Stimulated activated CD4-positive, alpha-beta T cell treated with anti-CD3 and anti-CD28 coated beads, Interleukin-1b, Interleukin-23, amount 100 ng/mL, for 48 hours (primary cell): ENCODE results near the gene CR2.
A peak's percentile ranks its signal among the peaks of the same experiment; 100 is the strongest.
"Not testable (repeated sequence)": the region's sequence is repeated elsewhere in the genome, so short reads cannot be mapped to it uniquely, and the experiment has no call there.

Experiments
- DNase-seq: peaks from one replicate; pipeline ENCODE4 v3.0.0-alpha.2; 2020

The CR2 gene

GRCh38 chr1:207454046-207454964 is at the start of gene CR2:
Gene CR2 (plus strand): TSS chr1:207454328. CDS start chr1:207454419, 91 bp downstream.
- peak; percentile 66 for DNase-seq

DNA sequence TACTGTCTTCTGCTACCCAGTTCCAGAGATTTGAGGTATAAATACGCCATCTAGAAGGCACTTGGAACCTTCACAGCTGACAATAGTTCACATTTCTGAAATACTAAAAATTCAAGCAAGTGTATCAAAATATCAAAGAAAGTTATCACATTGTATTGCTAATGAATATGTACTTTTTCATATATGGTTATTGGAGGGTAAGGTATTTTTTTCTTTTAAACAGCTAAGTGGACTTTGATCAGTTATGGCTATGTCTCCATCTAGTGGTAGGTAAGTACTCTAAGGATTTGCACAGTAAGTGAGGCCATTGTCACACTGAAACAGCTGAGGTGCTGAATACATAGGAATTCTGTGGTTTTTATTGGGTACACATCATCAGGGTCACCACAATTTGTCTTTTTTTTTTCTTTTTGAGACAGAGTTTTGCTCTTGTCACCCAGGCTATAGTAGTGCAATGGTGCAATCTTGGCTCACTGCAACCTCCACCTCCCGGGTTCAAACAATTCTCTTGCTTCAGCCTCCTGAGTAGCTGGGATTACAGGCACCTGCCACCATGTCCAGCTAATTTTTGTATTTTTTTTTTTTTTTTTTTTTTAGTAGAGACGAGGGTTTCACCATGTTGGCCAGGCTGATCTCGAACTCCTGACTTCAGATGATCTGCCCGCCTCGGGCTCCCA is 49.1 kb upstream of the CR2 start:
- DNase-seq: no peak

- no peak for DNase-seq
These were observed 48.3 kb upstream of the CR2 start for GRCh38 chr1:207405814-207406213.

GRCh38 chr1:207407655-207408260 is 46.4 kb upstream of the CR2 start:
- DNase-seq: no peak

GRCh38 chr1:207412845-207413244 is 41.3 kb upstream of the CR2 start:
- DNase-seq: no peak

DNA sequence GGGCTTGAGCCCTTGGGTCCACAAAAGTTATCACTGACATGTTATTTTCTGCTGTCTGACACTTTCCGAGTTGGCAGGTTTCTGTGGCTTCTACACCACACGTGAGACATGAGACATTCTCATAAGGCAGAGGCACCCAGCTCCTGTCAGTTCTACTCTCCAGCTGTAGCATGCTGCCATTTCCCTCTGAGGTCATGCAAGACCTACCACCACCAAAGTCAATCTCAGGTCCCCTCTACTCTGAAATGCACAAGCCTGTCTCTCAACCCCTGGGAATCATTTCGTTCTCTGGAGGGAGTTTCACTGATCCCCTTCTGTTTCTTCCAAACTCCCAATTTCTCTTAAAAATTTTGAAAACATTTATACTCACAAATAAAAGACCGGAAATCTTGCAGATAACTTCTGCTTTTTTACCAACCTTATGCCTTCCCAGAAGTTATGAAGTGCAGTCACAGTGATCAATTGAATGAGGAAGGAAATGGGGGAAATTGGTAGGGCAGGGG is 39.5 kb upstream of the CR2 start:
- peak; percentile 60 for DNase-seq

- DNase-seq: no peak
These were observed 37.1 kb upstream of the CR2 start for GRCh38 chr1:207417076-207417475.

DNA sequence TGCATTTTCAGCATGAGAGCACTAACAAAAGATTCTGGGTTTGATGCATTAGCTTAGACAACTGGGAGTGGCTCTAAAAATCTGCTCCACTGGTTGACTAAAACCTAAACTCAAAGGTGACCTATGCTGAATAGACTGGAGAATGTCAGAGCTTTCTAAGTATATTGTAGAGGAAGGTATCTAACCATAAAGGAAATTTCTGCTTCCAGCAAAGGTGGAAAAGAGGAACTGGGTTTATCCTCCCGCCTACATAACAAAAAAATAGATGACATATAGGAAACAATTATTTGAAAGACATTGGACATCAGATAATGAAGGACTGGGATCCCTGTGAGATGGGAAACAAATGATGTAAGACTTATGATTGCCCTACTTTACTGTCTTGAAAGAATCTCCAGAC is 35.8 kb upstream of the CR2 start:
- no peak for DNase-seq

DNA sequence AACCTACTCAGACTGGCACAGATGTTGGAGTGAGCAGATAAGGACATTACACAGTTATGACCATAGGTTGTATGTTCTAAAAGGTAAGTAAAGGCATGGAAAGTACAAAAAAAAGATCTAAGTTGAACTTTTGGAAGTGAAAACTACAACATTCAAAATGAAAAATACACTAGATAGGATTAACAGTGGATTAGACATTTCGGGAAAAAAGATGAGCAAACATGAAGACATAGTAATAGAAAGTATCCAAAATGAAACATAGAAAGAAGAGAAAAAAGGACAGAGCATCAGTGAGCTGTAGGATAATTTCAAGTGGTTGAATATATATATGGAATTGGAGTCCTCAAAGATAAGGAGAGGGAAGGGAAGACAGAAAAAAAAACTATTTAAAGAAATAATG is 34.0 kb upstream of the CR2 start:
- no peak for DNase-seq

DNA sequence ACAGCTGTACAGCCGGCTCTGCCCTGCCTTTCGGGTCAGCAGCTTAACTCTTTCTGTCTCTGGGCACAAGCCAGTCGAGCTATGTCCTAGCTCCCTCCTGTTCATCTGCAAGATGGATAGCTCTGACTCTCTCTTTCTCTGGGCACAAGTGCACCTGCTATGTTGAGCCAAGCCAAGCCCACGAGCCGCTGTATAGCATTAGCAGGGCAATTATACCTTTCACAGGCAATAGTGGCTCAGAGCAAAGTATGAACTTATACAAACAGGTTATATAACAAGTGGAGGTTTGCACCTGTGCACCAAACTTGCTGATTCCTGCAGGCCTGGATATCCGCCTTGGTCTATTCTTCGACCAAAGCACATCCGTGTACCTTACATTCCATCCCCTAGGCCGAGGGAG is 33.0 kb upstream of the CR2 start:
- no peak for DNase-seq

GRCh38 chr1:207423560-207424292 is 30.4 kb upstream of the CR2 start:
- no peak for DNase-seq

- no peak for DNase-seq
These were observed 29.5 kb upstream of the CR2 start for GRCh38 chr1:207424570-207425131.

GRCh38 chr1:207427832-207428585 is 26.1 kb upstream of the CR2 start:
- DNase-seq: no peak

DNA sequence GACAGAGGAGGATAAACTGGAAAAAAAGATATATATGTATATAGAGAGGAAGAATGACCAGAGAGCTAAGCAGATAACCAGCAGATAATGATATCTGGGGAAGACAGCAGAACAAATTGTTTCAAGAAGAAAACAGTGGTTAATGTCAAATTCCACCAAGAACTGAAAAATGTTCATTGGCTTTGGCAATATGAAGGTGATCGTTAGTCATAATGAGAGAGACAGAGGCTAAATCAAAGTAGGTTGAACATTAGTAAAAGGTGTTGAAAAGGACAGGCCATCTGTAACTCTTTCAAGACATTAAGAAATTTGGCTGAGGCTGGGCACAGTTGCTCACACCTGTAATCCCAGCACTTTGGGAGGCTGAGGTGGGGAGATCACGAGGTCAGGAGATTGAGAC is 25.3 kb upstream of the CR2 start:
- no peak for DNase-seq

GRCh38 chr1:207429963-207430362 is 24.2 kb upstream of the CR2 start:
- no peak for DNase-seq

DNA sequence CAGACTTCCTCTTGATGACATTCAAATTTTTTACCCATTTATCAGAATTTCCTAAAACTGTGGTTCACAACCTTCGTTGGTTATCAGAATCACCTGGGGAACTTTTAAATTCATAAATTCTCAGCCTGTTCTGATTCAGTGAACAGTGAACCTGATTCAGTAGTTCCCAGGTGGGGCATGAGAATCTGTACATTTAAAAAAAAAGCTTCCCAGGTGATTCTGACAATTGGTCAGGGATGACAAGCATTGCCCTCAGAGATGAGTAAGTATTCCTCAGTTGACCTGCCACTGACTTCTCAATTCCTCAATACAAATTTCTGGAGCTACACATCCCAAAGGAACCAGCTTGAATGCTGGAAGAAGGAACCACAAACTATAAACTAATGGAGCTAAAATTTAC is 23.5 kb upstream of the CR2 start:
- no peak for DNase-seq

GRCh38 chr1:207431508-207431907 is 22.6 kb upstream of the CR2 start:
- no peak for DNase-seq

GRCh38 chr1:207433435-207433834 is 20.7 kb upstream of the CR2 start:
- DNase-seq: no peak

DNA sequence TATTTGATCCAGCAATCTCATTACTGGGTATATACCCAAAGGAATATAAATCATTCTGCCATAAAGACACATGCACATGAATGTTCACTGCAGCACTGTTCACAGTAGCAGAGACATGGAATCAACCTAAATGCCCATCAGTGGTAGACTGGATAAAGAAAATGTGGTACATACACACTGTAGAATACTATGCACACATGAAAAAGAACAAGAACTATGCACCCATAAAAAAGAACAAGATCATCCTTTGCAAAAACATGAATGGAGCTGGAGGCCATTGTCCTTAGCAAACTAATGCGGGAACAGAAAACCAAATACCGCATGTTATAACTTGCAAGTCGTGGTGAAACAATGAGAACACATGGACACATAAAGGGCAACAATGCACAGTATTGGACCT is 17.4 kb upstream of the CR2 start:
- DNase-seq: not testable (repeated sequence)

GRCh38 chr1:207440626-207441025 is 13.5 kb upstream of the CR2 start:
- DNase-seq: no peak

- DNase-seq: no peak
These were observed 9.5 kb upstream of the CR2 start for GRCh38 chr1:207444514-207445217.
